HG03280 (cell line): ENCODE data around the gene TMOD2.

Experiments
- ATAC-seq: cut with Tn5 transposase; IDR thresholded peaks from one replicate; pipeline ENCODE4 v1.9.1; 2021; ENCODE audit warnings: mild to moderate bottlenecking, moderate library complexity; ENCODE audit not compliant: unreplicated experiment

TMOD2 gene

GRCh38 chr15:51849860-51850259, 98.5 kb downstream of the TMOD2 start:
- no peak for ATAC-seq

GRCh38 chr15:51853998-51854397, 102.6 kb downstream of the TMOD2 start:
- no peak for ATAC-seq

GRCh38 chr15:51855612-51856011, 104.2 kb downstream of the TMOD2 start:
- ATAC-seq: no peak

GRCh38 chr15:51856714-51857380, 105.5 kb downstream of the TMOD2 start:
- ATAC-seq: no peak

- ATAC-seq: no peak
Measured at GRCh38 chr15:51861557-51862359, 110.4 kb downstream of the TMOD2 start.

GRCh38 chr15:51863131-51863530, 111.7 kb downstream of the TMOD2 start:
- no peak for ATAC-seq

GRCh38 chr15:51864408-51865056, 113.1 kb downstream of the TMOD2 start:
- no peak for ATAC-seq

GRCh38 chr15:51865317-51865716, 113.9 kb downstream of the TMOD2 start:
- no peak for ATAC-seq
